HUES48 (cell line): Measurements from ENCODE around the gene ZNF74.
A peak's percentile ranks its signal among the peaks of the same experiment; 100 is the strongest.
"Not testable (repeated sequence)": the region's sequence is repeated elsewhere in the genome, so short reads cannot be mapped to it uniquely, and the experiment has no call there.

Experiments
- H3K27ac ChIP-seq: one replicate; pipeline ENCODE4 v1.7.0; 2013; ENCODE audit warnings: low read depth, low read length, inconsistent platforms
- H3K27me3 ChIP-seq: 2 replicates; pipeline ENCODE4 v1.6.1; 2013; ENCODE audit warnings: mild to moderate bottlenecking, low read length; ENCODE audit not compliant: control insufficient read depth, insufficient read depth
- H3K36me3 ChIP-seq: 2 replicates; pipeline ENCODE4 v1.6.1; 2013; ENCODE audit warnings: low read length; ENCODE audit not compliant: control insufficient read depth, insufficient read depth
- H3K4me1 ChIP-seq: 2 replicates; pipeline ENCODE4 v1.6.1; 2013; ENCODE audit warnings: mild to moderate bottlenecking, low read length; ENCODE audit not compliant: control insufficient read depth, insufficient read depth
- H3K4me3 ChIP-seq: 2 replicates; pipeline ENCODE4 v1.5.1; 2013; ENCODE audit warnings: mild to moderate bottlenecking, low read depth, low read length
- H3K9ac ChIP-seq: 2 replicates; pipeline ENCODE4 v1.6.1; 2013; ENCODE audit warnings: mild to moderate bottlenecking, low read depth, low read length, moderate library complexity
- H3K9me3 ChIP-seq: 2 replicates; pipeline ENCODE4 v1.6.1; 2013; ENCODE audit warnings: low read length; ENCODE audit not compliant: control insufficient read depth, insufficient read depth

Gene ZNF74

DNA sequence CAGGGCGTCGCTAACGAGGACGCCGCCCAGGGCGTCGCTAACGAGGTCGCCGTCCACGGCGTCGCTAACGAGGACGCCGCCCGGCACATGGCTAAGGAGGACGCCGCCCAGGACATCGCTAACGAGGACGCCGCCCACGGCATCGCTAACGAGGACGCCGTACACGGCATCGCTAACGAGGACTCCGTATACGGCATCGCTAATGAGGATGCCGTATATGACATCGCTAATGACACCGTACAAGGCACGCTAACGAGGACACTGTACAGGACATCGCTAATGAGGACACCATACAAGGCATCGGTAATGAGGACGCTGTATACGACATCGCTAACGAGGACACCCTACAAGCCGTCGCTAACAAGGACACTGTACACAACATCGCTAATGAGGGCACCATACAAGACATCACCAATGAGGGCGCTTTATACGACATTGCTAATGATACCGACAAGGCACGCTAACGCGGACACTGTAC lies 32.2 kb upstream of the ZNF74 start:
- not testable (repeated sequence) for H3K4me3 ChIP-seq, H3K9me3 ChIP-seq, H3K27ac ChIP-seq, H3K36me3 ChIP-seq, H3K27me3 ChIP-seq, H3K9ac ChIP-seq, H3K4me1 ChIP-seq

DNA sequence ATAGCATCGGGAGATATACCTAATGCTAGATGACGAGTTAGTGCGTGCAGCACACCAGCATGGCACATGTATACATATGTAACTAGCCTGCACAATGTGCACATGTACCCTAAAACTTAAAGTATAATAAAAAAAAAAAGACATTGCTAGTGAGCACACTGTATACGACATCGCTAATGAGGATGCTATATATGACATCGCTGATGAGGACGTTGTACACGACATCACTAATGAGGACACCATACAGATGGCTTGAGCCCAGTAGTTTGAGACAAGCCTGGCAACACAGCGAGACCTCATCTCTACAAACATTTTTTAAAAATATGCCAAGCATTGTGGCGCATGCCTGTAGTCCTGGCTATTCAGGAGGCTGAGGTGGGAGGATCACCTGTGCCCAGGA lies 31.5 kb upstream of the ZNF74 start:
- not testable (repeated sequence) for H3K36me3 ChIP-seq, H3K27me3 ChIP-seq, H3K9ac ChIP-seq, H3K4me1 ChIP-seq, H3K9me3 ChIP-seq, H3K4me3 ChIP-seq, H3K27ac ChIP-seq

DNA sequence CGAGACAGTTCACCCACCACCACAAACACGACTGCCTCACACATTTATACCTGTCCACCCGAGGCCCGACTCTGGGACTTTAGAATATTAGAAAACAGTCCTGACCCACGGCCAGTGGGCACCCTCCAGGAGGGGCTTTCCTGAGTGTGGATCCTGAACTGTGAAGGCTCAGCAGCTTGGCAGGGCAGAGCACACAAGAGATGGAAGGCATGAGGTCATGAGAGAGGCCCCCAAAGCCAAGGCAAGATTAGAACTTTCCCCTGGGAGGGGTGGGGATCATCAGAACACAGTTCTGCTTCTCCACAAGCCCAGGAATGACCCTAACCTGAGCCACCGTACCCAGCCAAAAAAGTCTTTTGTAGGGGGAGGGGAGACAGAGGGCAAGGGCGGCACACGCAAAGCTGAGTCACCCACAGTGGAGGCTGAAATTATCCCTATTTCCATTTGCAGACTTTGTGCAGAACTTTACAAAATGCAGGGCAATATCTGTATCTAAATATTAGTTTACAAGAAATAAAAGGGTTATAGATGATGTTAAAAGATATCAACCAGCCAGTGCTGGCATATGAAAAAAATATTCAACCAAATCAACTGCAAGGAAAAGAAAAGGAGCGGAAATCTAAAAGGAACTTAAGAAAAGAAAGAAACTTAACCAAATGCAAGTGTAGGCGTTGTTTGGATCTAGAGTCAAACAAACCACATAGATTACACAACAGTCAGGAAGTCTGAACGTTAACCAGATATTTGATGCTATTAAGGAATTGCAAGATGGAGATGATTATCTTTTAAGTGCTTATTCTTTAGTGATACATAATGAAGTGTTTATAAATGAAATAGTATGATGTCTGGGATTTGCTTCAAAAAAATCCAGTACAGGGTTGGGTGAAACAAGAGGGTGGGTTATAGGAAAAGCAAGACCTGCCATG lies 29.4 kb upstream of the ZNF74 start:
- not testable (repeated sequence) for H3K36me3 ChIP-seq, H3K27ac ChIP-seq, H3K9ac ChIP-seq, H3K27me3 ChIP-seq, H3K9me3 ChIP-seq, H3K4me3 ChIP-seq, H3K4me1 ChIP-seq

DNA sequence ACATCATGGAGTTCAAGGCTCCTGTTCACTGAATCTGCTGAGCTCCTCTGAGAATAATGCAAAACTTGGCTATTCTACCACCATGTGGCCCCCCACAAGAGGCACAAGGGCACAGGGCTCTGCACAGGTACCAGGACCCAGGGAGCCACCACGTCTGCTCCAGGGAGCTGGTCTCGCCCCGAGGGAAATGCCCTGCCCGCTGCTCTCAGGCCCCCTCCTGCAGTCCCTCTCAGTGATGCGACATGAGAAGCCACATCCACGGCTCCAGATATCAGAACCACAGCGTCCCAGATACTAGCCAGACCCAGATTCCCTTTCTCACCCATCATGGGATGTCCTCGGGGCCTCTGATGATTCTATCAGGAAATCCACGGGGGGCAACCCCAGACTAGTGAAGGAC lies 27.1 kb upstream of the ZNF74 start:
- H3K4me3 ChIP-seq, H3K4me1 ChIP-seq, H3K27me3 ChIP-seq, H3K27ac ChIP-seq, H3K9me3 ChIP-seq, H3K9ac ChIP-seq, H3K36me3 ChIP-seq: not testable (repeated sequence)

DNA sequence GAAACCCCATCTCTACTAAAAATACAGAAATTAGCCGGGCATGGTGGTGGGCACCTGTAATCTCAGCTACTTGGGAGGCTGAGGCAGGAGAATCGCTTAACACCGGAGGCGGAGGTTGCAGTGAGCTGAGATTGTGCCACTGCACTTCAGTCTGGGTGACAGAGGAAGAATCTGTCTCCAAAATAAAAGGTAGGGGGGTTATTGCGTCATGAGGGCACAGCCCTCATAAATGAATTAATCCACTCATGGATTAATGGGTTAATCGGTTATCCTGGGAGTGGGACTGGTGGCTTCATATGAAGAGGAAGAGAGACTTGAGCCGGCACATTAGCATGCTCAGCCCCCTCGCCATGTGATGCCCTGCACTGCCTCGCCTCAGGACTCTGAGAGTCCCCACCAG lies 25.1 kb upstream of the ZNF74 start:
- H3K4me1 ChIP-seq, H3K4me3 ChIP-seq, H3K27me3 ChIP-seq, H3K9ac ChIP-seq, H3K36me3 ChIP-seq, H3K9me3 ChIP-seq, H3K27ac ChIP-seq: not testable (repeated sequence)

DNA sequence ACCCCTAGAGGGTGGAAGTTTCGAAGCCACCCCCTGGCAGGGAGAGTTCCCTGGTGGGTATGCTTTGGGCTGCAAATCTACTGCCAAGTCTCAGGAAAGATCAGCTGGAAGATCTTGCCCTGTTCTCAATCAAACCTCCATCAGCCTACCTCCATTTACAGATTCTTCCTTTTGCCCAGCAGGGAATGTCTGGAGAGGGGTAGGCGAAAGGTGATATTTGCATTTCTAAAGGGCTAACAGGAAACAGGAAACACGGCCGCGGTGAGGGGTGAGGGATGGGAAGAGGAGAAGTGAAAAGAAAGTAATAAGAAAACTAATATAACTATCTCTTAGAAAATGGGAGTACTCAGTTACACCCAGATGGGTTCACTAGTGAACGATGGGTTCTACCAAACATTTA lies 22.3 kb upstream of the ZNF74 start:
- H3K9ac ChIP-seq = not testable (repeated sequence)

DNA sequence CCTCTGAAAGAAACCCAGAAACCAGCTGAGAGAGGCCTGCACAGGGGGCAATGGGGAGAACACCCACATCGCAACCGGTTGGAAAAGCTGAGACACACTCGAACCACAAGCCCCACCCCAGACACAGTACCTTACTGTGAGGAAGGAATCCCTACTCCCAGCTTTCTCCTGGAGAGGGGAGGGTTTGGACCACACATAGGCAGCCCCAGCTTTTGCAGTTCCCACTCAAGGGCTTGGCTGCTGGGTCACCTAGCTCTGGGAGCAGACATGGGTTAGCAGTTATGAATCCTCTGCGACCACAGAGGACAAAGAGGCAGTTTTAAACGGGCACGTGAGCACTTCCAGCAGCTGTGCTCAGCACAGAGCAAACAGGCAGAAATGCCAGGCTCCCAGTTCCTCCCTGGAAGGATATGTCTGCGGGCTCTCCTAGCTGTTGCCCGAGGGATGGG lies 21.5 kb upstream of the ZNF74 start:
- peak overlapping the region; percentile 55 for H3K27ac ChIP-seq
- not testable (repeated sequence) for H3K36me3 ChIP-seq, H3K4me1 ChIP-seq, H3K27me3 ChIP-seq, H3K9ac ChIP-seq, H3K9me3 ChIP-seq, H3K4me3 ChIP-seq

More for the DNA sequence above, 22.3 kb upstream of the ZNF74 start:
- not testable (repeated sequence) for H3K4me1 ChIP-seq, H3K9me3 ChIP-seq, H3K36me3 ChIP-seq, H3K27me3 ChIP-seq, H3K4me3 ChIP-seq
- H3K27ac ChIP-seq = peak overlapping the region; percentile 73

DNA sequence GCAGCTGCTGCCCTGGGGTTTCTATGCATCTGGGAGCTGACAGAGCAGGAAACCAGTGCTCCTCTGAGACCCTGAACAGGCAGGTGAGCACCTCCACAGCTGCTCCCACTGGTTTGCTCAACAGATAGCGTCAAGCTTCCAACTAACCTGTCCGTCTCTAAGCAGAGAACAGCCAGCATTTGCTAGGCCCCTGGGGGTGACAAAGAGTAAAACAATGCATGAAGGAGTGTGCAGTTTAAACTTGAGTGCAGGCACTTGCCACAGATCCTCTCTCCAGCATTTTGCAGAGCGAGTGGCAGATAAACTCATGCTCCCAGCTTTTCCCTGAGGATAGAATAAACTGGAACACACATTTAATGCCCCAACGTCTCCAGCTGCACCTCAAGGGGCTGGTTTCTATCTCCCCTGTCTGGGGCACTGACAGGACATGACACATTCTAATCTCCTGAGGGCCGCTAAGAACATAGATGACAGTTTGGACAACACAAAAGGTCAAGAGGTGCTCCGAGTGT lies 20.7 kb upstream of the ZNF74 start:
- not testable (repeated sequence) for H3K9me3 ChIP-seq, H3K27ac ChIP-seq, H3K4me3 ChIP-seq, H3K27me3 ChIP-seq, H3K36me3 ChIP-seq, H3K4me1 ChIP-seq, H3K9ac ChIP-seq

DNA sequence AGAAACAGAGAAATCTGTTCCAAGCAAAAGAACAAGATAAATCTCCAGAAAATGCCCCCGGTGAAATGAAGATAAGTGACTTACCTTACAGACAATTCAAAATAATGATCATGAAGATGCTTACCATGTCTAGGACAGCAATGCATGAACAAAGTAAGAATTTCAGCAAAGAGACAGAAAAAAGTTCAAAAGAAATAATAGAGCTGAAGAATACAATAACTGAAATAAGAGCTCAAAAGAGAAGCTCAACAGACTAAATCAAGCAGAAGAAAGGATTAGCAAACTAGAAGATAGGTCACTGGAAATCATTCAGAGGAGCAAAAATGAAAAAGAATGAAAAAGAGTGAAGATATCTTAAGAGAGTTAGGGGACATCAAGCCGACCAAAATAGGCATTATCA lies 19.8 kb upstream of the ZNF74 start:
- not testable (repeated sequence) for H3K27me3 ChIP-seq

DNA sequence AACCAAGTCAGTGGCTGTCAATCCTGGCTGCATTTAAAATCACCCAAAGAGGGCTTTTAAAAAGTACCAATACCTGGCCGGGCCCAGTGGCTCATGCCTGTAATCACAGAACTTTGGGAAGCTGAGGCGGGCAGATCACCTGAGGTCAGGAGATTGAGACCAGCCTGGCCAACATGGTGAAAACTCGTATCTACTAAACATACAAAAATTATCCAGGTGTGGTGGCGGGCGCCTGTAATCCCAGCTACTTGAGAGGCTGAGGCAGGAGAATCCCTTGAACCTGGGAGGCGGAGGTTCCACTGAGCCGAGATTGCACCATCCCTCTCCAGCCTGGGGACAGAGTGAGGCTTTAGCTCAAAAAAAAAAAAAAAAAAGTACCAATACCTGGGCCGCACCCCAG lies 17.7 kb upstream of the ZNF74 start:
- not testable (repeated sequence) for H3K36me3 ChIP-seq, H3K4me1 ChIP-seq, H3K9ac ChIP-seq, H3K4me3 ChIP-seq, H3K9me3 ChIP-seq, H3K27ac ChIP-seq, H3K27me3 ChIP-seq

More for the DNA sequence above, 19.8 kb upstream of the ZNF74 start:
- H3K4me1 ChIP-seq, H3K9me3 ChIP-seq, H3K4me3 ChIP-seq, H3K9ac ChIP-seq, H3K27ac ChIP-seq, H3K36me3 ChIP-seq: not testable (repeated sequence)

DNA sequence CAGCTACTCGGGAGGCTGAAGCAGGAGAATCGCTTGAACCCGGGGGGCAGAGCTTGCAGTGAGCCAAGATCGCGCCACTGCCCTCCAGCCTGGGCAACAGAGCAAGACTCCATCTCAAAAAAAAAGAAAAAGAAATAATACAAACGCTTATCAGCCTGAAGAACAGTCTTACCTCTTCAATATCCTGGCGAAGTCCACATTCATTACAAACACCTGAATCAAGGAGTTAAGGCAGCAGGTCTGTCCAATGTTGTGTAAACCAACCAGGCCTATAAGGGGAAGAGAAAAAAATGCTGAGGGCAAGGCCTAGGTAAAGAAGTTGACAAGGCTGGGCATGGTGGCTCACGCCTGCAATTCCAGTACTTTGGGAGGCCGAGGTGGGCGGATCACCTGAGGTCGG lies 17.0 kb upstream of the ZNF74 start:
- H3K9me3 ChIP-seq, H3K27ac ChIP-seq, H3K36me3 ChIP-seq, H3K27me3 ChIP-seq, H3K9ac ChIP-seq, H3K4me1 ChIP-seq, H3K4me3 ChIP-seq: not testable (repeated sequence)
